Fibroblast of pulmonary artery (primary cell): ENCODE data around the gene PDZD8.

Experiments
- DNase-seq: peaks from one replicate; pipeline ENCODE4 v3.0.0-alpha.2; 2010; ENCODE audit warnings: low read depth
- H3K4me3 ChIP-seq: replicated peaks from 2 replicates; pipeline ENCODE4 v1.5.1; 2011; ENCODE audit warnings: low read depth, mild to moderate bottlenecking, control low read depth, low read length, moderate library complexity
- TF ChIP-seq, protein P1 (sequence below): IDR thresholded peaks from 2 replicates; pipeline ENCODE4 v1.5.1; 2011; ENCODE audit warnings: mild to moderate bottlenecking, control low read depth, low read length, inconsistent platforms; ENCODE audit errors: missing control alignments

Gene PDZD8

DNA sequence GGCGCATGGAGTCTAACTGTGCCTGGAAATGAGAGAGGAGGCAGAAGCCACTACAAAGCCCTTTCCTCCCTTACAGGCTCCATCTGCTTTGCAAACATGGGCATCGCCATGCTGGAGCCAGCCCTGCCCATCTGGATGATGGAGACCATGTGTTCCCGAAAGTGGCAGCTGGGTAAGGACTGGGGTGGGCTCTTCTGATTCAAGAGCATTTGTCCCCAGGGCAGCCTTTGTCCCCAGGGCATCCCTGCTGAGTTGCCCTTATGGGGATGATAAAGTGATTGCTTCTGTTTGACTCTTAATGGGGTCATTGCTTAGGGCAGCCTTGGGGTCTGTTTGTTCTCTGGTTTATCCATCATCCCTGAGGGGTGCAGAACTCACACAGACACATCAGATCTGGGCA, 117.5 kb downstream of the PDZD8 start:
- DNase-seq = no peak
- TF ChIP-seq, protein P1, sequence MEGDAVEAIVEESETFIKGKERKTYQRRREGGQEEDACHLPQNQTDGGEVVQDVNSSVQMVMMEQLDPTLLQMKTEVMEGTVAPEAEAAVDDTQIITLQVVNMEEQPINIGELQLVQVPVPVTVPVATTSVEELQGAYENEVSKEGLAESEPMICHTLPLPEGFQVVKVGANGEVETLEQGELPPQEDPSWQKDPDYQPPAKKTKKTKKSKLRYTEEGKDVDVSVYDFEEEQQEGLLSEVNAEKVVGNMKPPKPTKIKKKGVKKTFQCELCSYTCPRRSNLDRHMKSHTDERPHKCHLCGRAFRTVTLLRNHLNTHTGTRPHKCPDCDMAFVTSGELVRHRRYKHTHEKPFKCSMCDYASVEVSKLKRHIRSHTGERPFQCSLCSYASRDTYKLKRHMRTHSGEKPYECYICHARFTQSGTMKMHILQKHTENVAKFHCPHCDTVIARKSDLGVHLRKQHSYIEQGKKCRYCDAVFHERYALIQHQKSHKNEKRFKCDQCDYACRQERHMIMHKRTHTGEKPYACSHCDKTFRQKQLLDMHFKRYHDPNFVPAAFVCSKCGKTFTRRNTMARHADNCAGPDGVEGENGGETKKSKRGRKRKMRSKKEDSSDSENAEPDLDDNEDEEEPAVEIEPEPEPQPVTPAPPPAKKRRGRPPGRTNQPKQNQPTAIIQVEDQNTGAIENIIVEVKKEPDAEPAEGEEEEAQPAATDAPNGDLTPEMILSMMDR = no peak
- no peak overlapping the region for H3K4me3 ChIP-seq

DNA sequence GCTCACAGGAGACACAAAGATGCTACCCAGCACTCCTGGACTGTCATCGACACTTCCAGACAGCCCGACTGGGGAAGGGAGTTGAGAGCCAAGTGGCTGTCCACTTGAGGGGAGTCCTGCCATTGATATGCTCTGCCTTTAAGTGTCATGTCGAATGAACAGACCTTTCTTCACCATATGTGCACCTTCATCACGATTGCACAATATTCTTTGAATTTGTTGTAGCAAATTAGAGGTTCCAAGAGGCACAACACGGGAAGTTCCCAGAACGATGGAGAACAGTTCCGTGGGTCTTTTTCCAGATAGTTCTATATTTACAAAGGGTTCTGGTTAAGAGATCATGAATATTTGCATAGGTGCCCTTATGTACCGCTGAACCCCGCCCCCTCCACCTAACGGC, 118.3 kb downstream of the PDZD8 start:
- TF ChIP-seq, protein P1 = no peak
- DNase-seq = no peak

DNA sequence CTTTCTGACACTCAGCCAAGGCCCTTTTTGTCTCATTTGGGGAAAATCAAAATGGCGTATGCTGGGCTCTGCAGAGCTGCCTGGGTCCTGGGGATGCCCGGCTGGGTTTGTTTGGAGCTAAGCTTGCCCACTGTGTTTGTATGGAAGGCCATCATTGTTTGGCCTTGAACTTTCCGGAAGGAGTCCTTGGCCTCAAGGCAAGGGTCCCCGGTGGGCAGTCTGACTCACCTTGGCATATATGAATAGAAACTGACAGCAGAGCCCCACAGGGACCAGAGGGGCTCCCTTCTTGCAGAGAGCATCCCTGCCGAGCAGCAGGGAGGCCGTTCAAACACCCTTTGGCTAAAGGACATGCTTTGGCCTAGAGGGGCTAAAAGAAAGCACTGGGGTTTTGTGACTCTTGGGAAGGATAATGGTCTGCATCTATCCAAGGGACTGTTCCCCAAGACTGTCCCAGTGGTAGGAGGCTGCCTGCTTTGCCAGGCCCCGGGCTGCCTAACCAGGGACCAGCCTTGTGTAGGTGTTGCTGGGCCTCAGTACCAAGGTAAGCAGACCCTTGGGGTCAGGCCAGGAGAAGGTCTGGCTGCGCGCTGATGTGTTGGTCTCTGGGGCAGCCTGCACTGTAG, 119.3 kb downstream of the PDZD8 start:
- TF ChIP-seq, protein P1 = no peak
- no peak for DNase-seq

More for the DNA sequence above, 118.3 kb downstream of the PDZD8 start:
- H3K4me3 ChIP-seq = no peak overlapping the region

DNA sequence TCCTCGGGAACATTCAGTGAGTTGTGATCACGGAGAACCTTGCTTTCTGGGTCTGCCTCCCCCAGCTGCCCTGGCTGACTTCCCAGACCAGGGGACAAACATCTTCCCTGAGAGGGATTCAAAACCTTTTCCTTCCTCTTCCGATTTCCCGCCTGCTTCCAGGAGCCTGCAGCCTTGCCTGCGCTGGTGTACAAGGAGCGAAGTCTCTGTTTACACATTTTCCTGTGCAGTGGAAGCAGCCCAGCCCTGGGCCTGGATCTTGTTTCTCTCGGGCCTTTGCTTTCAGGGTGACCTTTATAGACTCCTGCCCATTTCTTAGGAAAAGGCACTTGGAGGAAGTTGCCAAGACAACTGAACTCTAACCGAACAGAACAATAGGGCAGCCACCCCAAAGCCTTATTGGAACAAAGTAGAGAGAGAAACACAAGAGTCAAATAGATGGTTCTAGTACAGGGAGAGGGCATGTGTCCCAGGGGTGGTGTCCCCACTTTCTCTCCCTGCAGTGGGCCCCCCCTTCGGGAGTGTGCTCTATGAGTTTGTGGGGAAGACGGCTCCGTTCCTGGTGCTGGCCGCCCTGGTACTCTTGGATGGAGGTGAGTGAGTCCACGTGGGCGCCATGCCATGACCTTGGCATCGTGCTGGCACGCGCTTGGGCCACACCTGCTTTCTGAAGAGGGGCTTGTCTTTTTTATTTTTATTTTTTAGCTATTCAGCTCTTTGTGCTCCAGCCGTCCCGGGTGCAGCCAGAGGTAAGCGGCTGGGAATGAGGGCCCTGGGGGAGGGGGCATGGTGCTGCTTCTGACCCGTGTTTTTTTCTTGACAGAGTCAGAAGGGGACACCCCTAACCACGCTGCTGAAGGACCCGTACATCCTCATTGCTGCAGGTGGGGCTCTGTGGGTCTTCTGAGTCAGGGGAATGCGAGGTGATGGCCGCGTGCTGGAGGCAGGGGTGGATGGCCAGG, 120.2 kb downstream of the PDZD8 start:
- no peak overlapping the region for H3K4me3 ChIP-seq
- no peak for DNase-seq
- TF ChIP-seq, protein P1 = no peak

More for the DNA sequence above, 119.3 kb downstream of the PDZD8 start:
- no peak overlapping the region for H3K4me3 ChIP-seq

DNA sequence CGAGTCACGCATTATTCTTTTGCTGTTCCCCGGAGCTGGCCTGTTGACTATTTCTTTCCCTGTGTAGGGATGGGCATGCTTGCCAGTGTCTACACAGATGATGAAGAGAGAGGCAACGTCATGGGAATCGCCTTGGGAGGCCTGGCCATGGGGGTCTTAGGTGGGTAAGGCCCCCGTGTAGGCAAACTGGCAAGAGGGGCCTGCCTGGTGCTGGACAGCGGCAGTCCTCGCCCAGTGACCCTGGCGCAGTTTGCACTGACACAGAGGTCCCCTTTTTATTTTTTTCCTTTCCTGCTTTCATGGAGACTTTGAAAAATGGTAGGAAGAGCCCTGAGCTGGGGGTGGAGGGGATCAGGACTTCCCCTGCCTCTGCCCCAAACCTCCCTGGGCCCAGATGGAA, 120.9 kb downstream of the PDZD8 start:
- TF ChIP-seq, protein P1 = no peak
- no peak for DNase-seq
- no peak overlapping the region for H3K4me3 ChIP-seq

DNA sequence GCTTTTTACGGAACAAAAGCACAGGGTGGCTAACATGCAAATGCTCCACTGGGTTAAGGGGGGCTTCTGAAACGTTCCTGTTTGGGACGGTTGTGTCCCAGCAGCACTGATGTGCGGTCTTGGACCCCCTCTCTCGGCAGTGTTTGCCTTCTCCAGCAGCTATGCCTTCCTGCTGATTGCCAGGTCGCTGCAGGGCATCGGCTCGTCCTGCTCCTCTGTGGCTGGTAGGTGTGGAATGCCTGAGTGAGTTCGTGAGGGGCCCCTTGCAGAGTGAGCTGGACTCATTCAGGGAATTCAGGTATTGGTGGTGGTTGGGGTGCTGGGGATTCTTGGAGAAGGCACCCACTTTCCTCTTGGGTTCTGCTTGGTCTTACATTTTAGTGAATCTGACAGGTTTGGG, 121.3 kb downstream of the PDZD8 start:
- no peak overlapping the region for H3K4me3 ChIP-seq
- TF ChIP-seq, protein P1 = no peak
- no peak for DNase-seq

DNA sequence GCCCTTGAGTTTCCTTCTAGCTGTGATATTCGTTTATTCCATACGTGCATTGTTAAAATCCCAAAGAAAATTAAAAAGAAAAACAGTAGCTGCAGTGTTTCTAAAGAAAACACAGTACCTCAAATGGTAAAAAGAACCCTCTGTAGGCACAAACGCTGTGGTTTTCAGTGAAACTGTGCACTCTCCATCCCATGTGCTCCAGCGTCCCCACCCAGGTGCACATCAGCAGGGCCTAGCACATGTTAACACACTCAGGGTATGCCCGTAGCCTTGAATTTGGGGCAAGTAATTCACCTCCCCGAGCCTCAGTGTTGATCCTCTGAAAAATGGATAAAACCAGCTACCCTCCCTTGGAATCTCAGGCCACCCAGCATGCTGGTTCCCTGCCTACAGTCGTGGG, 124.8 kb downstream of the PDZD8 start:
- DNase-seq = no peak
- TF ChIP-seq, protein P1 = no peak
- H3K4me3 ChIP-seq = no peak overlapping the region
